ENCODE data around the gene EIF2D. TPM values are rescaled to one million over a fixed set of nuclear protein-coding genes. Genes with fewer than 3 reads are reported as not detected.
A peak's percentile ranks its signal among the peaks of the same experiment; 100 is the strongest.
"Not testable (repeated sequence)": the region's sequence is repeated elsewhere in the genome, so short reads cannot be mapped to it uniquely, and the experiment has no call there.

The EIF2D gene
- total RNA-seq, 4 donors from 2014 or later = 42.0 to 78.4 (median 60.0) TPM

DNA sequence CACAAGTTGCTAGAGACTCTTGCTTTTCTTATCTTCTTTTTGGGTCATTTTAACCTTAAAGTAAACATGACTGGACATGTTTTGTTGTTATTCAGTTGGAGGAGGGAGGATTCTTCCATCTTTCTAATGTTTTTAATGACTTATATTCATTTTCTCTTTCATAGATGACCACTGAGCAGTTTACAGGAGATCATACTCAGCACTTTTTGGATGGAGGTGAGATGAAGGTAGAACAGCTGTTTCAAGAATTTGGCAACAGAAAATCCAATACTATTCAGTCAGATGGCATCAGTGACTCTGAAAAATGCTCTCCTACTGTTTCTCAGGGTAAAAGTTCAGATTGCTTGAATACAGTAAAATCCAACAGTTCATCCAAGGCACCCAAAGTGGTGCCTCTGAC is 35.0 kb upstream of the EIF2D start:
- H3K4me3 ChIP-seq = no peak overlapping the region
- no peaks in the 10 kb centered on the region for H3K27me3 ChIP-seq
- TF ChIP-seq EP300 (IDR thresholded peaks at IDR 0.05) (no peak), POLR2A (IDR thresholded peaks at IDR 0.05) (no peak)
- TF ChIP-seq, protein P1, sequence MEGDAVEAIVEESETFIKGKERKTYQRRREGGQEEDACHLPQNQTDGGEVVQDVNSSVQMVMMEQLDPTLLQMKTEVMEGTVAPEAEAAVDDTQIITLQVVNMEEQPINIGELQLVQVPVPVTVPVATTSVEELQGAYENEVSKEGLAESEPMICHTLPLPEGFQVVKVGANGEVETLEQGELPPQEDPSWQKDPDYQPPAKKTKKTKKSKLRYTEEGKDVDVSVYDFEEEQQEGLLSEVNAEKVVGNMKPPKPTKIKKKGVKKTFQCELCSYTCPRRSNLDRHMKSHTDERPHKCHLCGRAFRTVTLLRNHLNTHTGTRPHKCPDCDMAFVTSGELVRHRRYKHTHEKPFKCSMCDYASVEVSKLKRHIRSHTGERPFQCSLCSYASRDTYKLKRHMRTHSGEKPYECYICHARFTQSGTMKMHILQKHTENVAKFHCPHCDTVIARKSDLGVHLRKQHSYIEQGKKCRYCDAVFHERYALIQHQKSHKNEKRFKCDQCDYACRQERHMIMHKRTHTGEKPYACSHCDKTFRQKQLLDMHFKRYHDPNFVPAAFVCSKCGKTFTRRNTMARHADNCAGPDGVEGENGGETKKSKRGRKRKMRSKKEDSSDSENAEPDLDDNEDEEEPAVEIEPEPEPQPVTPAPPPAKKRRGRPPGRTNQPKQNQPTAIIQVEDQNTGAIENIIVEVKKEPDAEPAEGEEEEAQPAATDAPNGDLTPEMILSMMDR (IDR thresholded peaks at IDR 0.05) = no peak
- peaks cover 0 to 40% (median 0%) of the 10 kb centered on the region in 3 donors for H3K36me3 ChIP-seq
- no peak overlapping the region for H3K27ac ChIP-seq
- no peak for DNase-seq (ENCODE audit: low spot score in 2 of 2)
- H3K9me3 ChIP-seq = no peaks in the 10 kb centered on the region
- no peaks in the 10 kb centered on the region for H3K4me1 ChIP-seq

DNA sequence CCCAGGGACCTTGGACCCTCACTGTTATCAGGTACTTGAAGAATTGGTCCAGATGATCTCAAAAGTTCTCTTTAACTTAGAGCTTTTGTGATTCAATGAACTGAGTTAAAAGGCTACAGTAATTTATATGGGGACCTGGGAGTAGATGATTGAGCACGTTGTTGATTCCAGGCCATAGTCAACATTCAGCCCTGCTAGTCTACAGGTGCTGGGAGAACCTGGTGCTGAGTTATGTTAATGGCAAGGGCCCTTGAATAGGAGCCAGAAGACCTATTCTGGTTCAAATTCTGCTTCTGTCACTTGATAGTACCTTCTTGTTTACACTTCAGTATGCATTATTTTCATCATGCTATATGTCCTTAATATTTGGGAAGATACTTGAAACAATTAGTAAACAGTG is 34.2 kb upstream of the EIF2D start:
- H3K9me3 ChIP-seq = no peaks in the 10 kb centered on the region
- 88 to 100% methylated on average over 1 of the region's 1 CpG for WGBS, 2 donors
- no peak overlapping the region for H3K4me3 ChIP-seq
- H3K27ac ChIP-seq = no peak overlapping the region
- H3K27me3 ChIP-seq = no peaks in the 10 kb centered on the region
- H3K36me3 ChIP-seq = peaks cover 0 to 40% (median 0%) of the 10 kb centered on the region in 3 donors
- H3K4me1 ChIP-seq = no peaks in the 10 kb centered on the region
- DNase-seq (ENCODE audit: low spot score in 2 of 2) = no peak
- TF ChIP-seq POLR2A (IDR thresholded peaks at IDR 0.05) (no peak), EP300 (IDR thresholded peaks at IDR 0.05) (no peak)
- TF ChIP-seq, protein P1 (IDR thresholded peaks at IDR 0.05) = no peak

DNA sequence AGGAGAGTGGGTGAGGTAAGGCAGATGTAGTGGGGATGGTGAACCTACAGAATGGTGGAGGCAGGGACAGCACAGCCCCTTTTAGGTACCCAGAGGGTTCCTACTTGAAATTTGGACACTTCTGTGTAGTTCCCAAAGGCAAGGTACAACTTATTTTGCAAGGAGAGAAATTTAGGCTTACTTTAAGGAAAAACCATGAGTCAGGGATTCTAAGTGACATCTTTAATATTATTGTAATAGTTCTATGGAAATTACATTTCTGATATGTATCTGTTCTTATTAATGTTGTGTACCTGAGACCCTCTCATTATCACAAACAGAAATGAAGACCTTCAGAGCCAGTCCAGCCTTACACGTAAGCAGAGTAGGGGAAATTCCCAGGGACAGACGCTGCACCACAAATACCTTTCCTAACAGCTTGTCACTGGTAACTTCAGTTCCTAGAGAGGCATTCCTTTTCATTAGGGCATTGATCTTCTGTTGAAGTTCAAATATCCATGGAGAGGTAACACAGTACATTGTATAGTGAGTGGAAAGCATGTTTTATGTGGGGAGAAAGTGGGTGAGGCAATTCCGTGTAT is 30.9 kb upstream of the EIF2D start:
- no peaks in the 10 kb centered on the region for H3K4me1 ChIP-seq
- no peaks in the 10 kb centered on the region for H3K9me3 ChIP-seq
- TF ChIP-seq, protein P1 (IDR thresholded peaks at IDR 0.05) = no peak
- TF ChIP-seq POLR2A (IDR thresholded peaks at IDR 0.05) (no peak), EP300 (IDR thresholded peaks at IDR 0.05) (no peak)
- peaks cover 0 to 26% (median 0%) of the 10 kb centered on the region in 3 donors for H3K36me3 ChIP-seq
- H3K27ac ChIP-seq = no peak overlapping the region
- H3K27me3 ChIP-seq = no peaks in the 10 kb centered on the region
- DNase-seq (ENCODE audit: low spot score in 2 of 2) = no peak
- no peak overlapping the region for H3K4me3 ChIP-seq
- WGBS, 2 donors = 87 to 89% methylated on average over 3 of the region's 3 CpGs

DNA sequence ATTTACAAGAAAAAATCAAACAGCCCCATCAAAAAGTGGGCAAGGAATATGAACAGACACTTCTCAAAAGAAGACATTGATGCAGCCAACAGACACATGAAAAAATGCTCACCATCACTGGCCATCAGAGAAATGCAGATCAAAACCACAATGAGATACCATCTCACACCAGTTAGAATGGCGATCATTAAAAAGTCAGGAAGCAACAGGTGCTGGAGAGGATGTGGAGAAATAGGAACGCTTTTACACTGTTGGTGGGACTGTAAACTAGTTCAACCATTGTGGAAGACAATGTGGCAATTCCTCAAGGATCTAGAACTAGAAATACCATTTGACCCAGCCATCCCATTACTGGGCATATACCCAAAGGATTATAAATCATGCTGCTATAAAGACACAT is 29.8 kb upstream of the EIF2D start:
- H3K27ac ChIP-seq; H3K4me1 ChIP-seq; H3K9me3 ChIP-seq; DNase-seq (ENCODE audit: low spot score in 2 of 2); H3K27me3 ChIP-seq; H3K4me3 ChIP-seq: not testable (repeated sequence)
- WGBS, 2 donors = 91 to 94% methylated on average over 2 of the region's 2 CpGs
- peaks cover 0 to 16% (median 0%) of the 10 kb centered on the region in 3 donors for H3K36me3 ChIP-seq

GRCh38 chr1:206637605-206638004 is 25.3 kb upstream of the EIF2D start:
- no peaks in the 10 kb centered on the region for H3K27me3 ChIP-seq
- peaks cover 0 to 3% (median 0%) of the 10 kb centered on the region in 3 donors for H3K36me3 ChIP-seq
- H3K4me1 ChIP-seq = peaks cover 0 to 36% (median 10%) of the 10 kb centered on the region in 4 donors
- TF ChIP-seq, protein P1 (IDR thresholded peaks at IDR 0.05) = no peak
- no peak for TF ChIP-seq EP300 (IDR thresholded peaks at IDR 0.05)
- TF ChIP-seq POLR2A (IDR thresholded peaks at IDR 0.05) = no peak
- no peaks in the 10 kb centered on the region for H3K9me3 ChIP-seq
- no peak overlapping the region for H3K4me3 ChIP-seq
- DNase-seq (ENCODE audit: low spot score in 2 of 2) = no peak
- H3K27ac ChIP-seq = peak overlapping the region in 1 of 4 donors; percentile 24

- 28 to 33% methylated on average over 4 of the region's 4 CpGs for WGBS, 2 donors
- TF ChIP-seq POLR2A (IDR thresholded peaks at IDR 0.05) (no peak), EP300 (IDR thresholded peaks at IDR 0.05) (no peak)
- TF ChIP-seq, protein P1 (IDR thresholded peaks at IDR 0.05) = no peak
- Histone ChIP-seq H3K4me1 (peaks cover 0 to 36% (median 10%) of the 10 kb centered on the region in 4 donors), H3K27me3 (no peaks in the 10 kb centered on the region), H3K9me3 (no peaks in the 10 kb centered on the region), H3K27ac (peak overlapping the region in 2 of 4 donors; percentile 24 to 87), H3K4me3 (no peak overlapping the region), H3K36me3 (no peaks in the 10 kb centered on the region)
- no peak for DNase-seq (ENCODE audit: low spot score in 2 of 2)
These were observed 24.4 kb upstream of the EIF2D start for GRCh38 chr1:206636671-206637070.
